Suppressor macrophage treated with lipopolysaccharide for 1 hour (primary cell): ENCODE data around the gene LDLRAP1.

Experiments used
- DNase-seq, 3 donors: peaks; one replicate each; pipeline ENCODE4 v3.0.0-alpha.2; 2020 to 2022

The LDLRAP1 gene

GRCh38 chr1:25610822-25611630 lies 67.6 kb downstream of the LDLRAP1 start:
- peak in 1 of 3 donors; percentile 29 for DNase-seq

- peak in 1 of 3 donors; percentile 15 for DNase-seq
Measured at GRCh38 chr1:25611843-25612242, 68.4 kb downstream of the LDLRAP1 start.

- peak in 1 of 3 donors; percentile 7 for DNase-seq
Measured at GRCh38 chr1:25612421-25612820, 69.0 kb downstream of the LDLRAP1 start.

- DNase-seq, result peak in 1 of 3 donors; percentile 6
Measured at GRCh38 chr1:25613091-25613490, 69.7 kb downstream of the LDLRAP1 start.

GRCh38 chr1:25614501-25615171 lies 71.2 kb downstream of the LDLRAP1 start:
- DNase-seq, result no peak

- no peak for DNase-seq
Measured at GRCh38 chr1:25615172-25615541, 71.8 kb downstream of the LDLRAP1 start.

GRCh38 chr1:25615563-25616094 lies 72.2 kb downstream of the LDLRAP1 start:
- DNase-seq, result no peak

- peak; percentile 88 to 98 (median 97) for DNase-seq
Measured at GRCh38 chr1:25616095-25616986, 72.9 kb downstream of the LDLRAP1 start, which contains the start of gene MAN1C1. TSS of gene MAN1C1 (plus strand) at chr1:25616791. CDS start at chr1:25617798, 1,007 bp downstream.

GRCh38 chr1:25616987-25617624 lies 73.7 kb downstream of the LDLRAP1 start:
- DNase-seq, result peak in 1 of 3 donors; percentile 46

GRCh38 chr1:25617625-25618432 lies 74.4 kb downstream of the LDLRAP1 start:
- peak; percentile 32 to 61 (median 42) for DNase-seq

- peak in 1 of 3 donors; percentile 16 for DNase-seq
Measured at GRCh38 chr1:25618433-25618808, 75.0 kb downstream of the LDLRAP1 start.
